Erythroblast (primary cell): ENCODE measurements around the gene SDF4.

Experiments used
- GATA1 ChIP-seq: IDR thresholded peaks from 2 replicates; pipeline ENCODE4 v1.6.1; 2011; ENCODE audit warnings: low read depth, mild to moderate bottlenecking, control low read depth, low read length, moderate library complexity
- POLR2A ChIP-seq: IDR thresholded peaks from 2 replicates; pipeline ENCODE4 v1.6.1; 2011; ENCODE audit warnings: mild to moderate bottlenecking, low read length

- no peak for TF ChIP-seq POLR2A
- TF ChIP-seq GATA1, result no peak
Measured at GRCh38 chr1:1240822-1241587, 9.2 kb upstream of the SDF4 start.
